T-helper 1 cell treated with Interleukin-12 subunit alpha and Interleukin-12 subunit beta and Interleukin-4 antibody, amounts not matched to agents 30 μg/mL and 1 μg/mL, for 36 hours (primary cell): ENCODE results near the gene F13A1.

Experiments
- H3K27ac Mint-ChIP-seq: one replicate; pipeline ENCODE4 v1.8.0; 2021; ENCODE audit warnings: mild to moderate bottlenecking, mixed read lengths
- H3K27me3 Mint-ChIP-seq: one replicate; pipeline ENCODE4 v1.8.0; 2021; ENCODE audit warnings: low read depth, mixed read lengths
- H3K36me3 Mint-ChIP-seq: one replicate; pipeline ENCODE4 v1.8.0; 2021; ENCODE audit warnings: low read depth, mixed read lengths
- H3K4me1 Mint-ChIP-seq: one replicate; pipeline ENCODE4 v1.8.0; 2021; ENCODE audit warnings: low read depth, mixed read lengths
- H3K4me3 Mint-ChIP-seq: one replicate; pipeline ENCODE4 v1.8.0; 2021; ENCODE audit warnings: mild to moderate bottlenecking, moderate library complexity, mixed read lengths
- H3K9me3 Mint-ChIP-seq: one replicate; pipeline ENCODE4 v1.8.0; 2021; ENCODE audit warnings: mixed read lengths

Gene F13A1

GRCh38 chr6:6210994-6211393, 109.5 kb downstream of the F13A1 start:
- Mint-ChIP-seq H3K27me3 (peaks cover 4% of the 10 kb centered on the region), H3K4me1 (no peaks in the 10 kb centered on the region), H3K4me3 (no peak overlapping the region), H3K36me3 (no peaks in the 10 kb centered on the region), H3K27ac (no peak overlapping the region), H3K9me3 (peaks cover 6% of the 10 kb centered on the region)

- Mint-ChIP-seq H3K27me3 (no peaks in the 10 kb centered on the region), H3K27ac (no peak overlapping the region), H3K36me3 (no peaks in the 10 kb centered on the region), H3K4me3 (no peak overlapping the region), H3K9me3 (peaks cover under 1% of the 10 kb centered on the region), H3K4me1 (no peaks in the 10 kb centered on the region)
Observed at GRCh38 chr6:6202886-6203285, 117.6 kb downstream of the F13A1 start.

GRCh38 chr6:6201200-6201599, 119.3 kb downstream of the F13A1 start:
- Mint-ChIP-seq H3K27ac (no peak overlapping the region), H3K36me3 (no peaks in the 10 kb centered on the region), H3K9me3 (no peaks in the 10 kb centered on the region), H3K4me3 (no peak overlapping the region), H3K27me3 (no peaks in the 10 kb centered on the region), H3K4me1 (no peaks in the 10 kb centered on the region)

GRCh38 chr6:6199678-6200077, 120.8 kb downstream of the F13A1 start:
- H3K4me1 Mint-ChIP-seq: no peaks in the 10 kb centered on the region
- no peaks in the 10 kb centered on the region for H3K27me3 Mint-ChIP-seq
- no peaks in the 10 kb centered on the region for H3K9me3 Mint-ChIP-seq
- H3K36me3 Mint-ChIP-seq: no peaks in the 10 kb centered on the region
- H3K4me3 Mint-ChIP-seq: no peak overlapping the region
- no peak overlapping the region for H3K27ac Mint-ChIP-seq

GRCh38 chr6:6196762-6197161, 123.7 kb downstream of the F13A1 start:
- Mint-ChIP-seq H3K36me3 (no peaks in the 10 kb centered on the region), H3K9me3 (no peaks in the 10 kb centered on the region), H3K4me3 (no peak overlapping the region), H3K27ac (no peak overlapping the region), H3K27me3 (no peaks in the 10 kb centered on the region), H3K4me1 (no peaks in the 10 kb centered on the region)

GRCh38 chr6:6195080-6195479, 125.4 kb downstream of the F13A1 start:
- no peak overlapping the region for H3K27ac Mint-ChIP-seq
- no peaks in the 10 kb centered on the region for H3K36me3 Mint-ChIP-seq
- H3K9me3 Mint-ChIP-seq: peaks cover 3% of the 10 kb centered on the region
- no peaks in the 10 kb centered on the region for H3K27me3 Mint-ChIP-seq
- H3K4me1 Mint-ChIP-seq: no peaks in the 10 kb centered on the region
- no peak overlapping the region for H3K4me3 Mint-ChIP-seq

- Mint-ChIP-seq H3K4me3 (no peak overlapping the region), H3K36me3 (no peaks in the 10 kb centered on the region), H3K27me3 (no peaks in the 10 kb centered on the region), H3K27ac (no peak overlapping the region), H3K4me1 (no peaks in the 10 kb centered on the region), H3K9me3 (peaks cover 3% of the 10 kb centered on the region)
Observed at GRCh38 chr6:6193221-6193745, 127.2 kb downstream of the F13A1 start.

- no peak overlapping the region for H3K4me3 Mint-ChIP-seq
- peaks cover 3% of the 10 kb centered on the region for H3K9me3 Mint-ChIP-seq
- no peaks in the 10 kb centered on the region for H3K4me1 Mint-ChIP-seq
- H3K27me3 Mint-ChIP-seq: no peaks in the 10 kb centered on the region
- H3K36me3 Mint-ChIP-seq: no peaks in the 10 kb centered on the region
- no peak overlapping the region for H3K27ac Mint-ChIP-seq
Observed at GRCh38 chr6:6191909-6192308, 128.6 kb downstream of the F13A1 start.

- Mint-ChIP-seq H3K4me1 (no peaks in the 10 kb centered on the region), H3K9me3 (peaks cover 3% of the 10 kb centered on the region), H3K27ac (no peak overlapping the region), H3K36me3 (no peaks in the 10 kb centered on the region), H3K27me3 (no peaks in the 10 kb centered on the region), H3K4me3 (no peak overlapping the region)
Observed at GRCh38 chr6:6191476-6191875, 129.0 kb downstream of the F13A1 start.

- no peaks in the 10 kb centered on the region for H3K36me3 Mint-ChIP-seq
- no peak overlapping the region for H3K27ac Mint-ChIP-seq
- no peaks in the 10 kb centered on the region for H3K4me1 Mint-ChIP-seq
Observed at GRCh38 chr6:6180684-6181083, 139.8 kb downstream of the F13A1 start.

GRCh38 chr6:6179858-6180623, 140.4 kb downstream of the F13A1 start:
- Mint-ChIP-seq H3K4me3 (no peak overlapping the region), H3K27me3 (no peaks in the 10 kb centered on the region), H3K36me3 (no peaks in the 10 kb centered on the region), H3K27ac (no peak overlapping the region), H3K9me3 (no peaks in the 10 kb centered on the region), H3K4me1 (no peaks in the 10 kb centered on the region)

More at GRCh38 chr6:6180684-6181083, 139.8 kb downstream of the F13A1 start:
- Mint-ChIP-seq H3K27me3 (no peaks in the 10 kb centered on the region), H3K9me3 (no peaks in the 10 kb centered on the region), H3K4me3 (no peak overlapping the region)

- H3K4me1 Mint-ChIP-seq: no peaks in the 10 kb centered on the region
- no peaks in the 10 kb centered on the region for H3K36me3 Mint-ChIP-seq
- H3K9me3 Mint-ChIP-seq: no peaks in the 10 kb centered on the region
- H3K27me3 Mint-ChIP-seq: no peaks in the 10 kb centered on the region
- no peak overlapping the region for H3K4me3 Mint-ChIP-seq
- H3K27ac Mint-ChIP-seq: no peak overlapping the region
Observed at GRCh38 chr6:6178795-6179194, 141.7 kb downstream of the F13A1 start.

- Mint-ChIP-seq H3K4me1 (no peaks in the 10 kb centered on the region), H3K4me3 (no peak overlapping the region), H3K27ac (no peak overlapping the region), H3K36me3 (no peaks in the 10 kb centered on the region), H3K9me3 (no peaks in the 10 kb centered on the region), H3K27me3 (no peaks in the 10 kb centered on the region)
Observed at GRCh38 chr6:6177754-6178153, 142.7 kb downstream of the F13A1 start.

- H3K36me3 Mint-ChIP-seq: no peaks in the 10 kb centered on the region
- no peak overlapping the region for H3K4me3 Mint-ChIP-seq
- H3K27me3 Mint-ChIP-seq: no peaks in the 10 kb centered on the region
- no peaks in the 10 kb centered on the region for H3K4me1 Mint-ChIP-seq
- no peak overlapping the region for H3K27ac Mint-ChIP-seq
- no peaks in the 10 kb centered on the region for H3K9me3 Mint-ChIP-seq
Observed at GRCh38 chr6:6176586-6177228, 143.8 kb downstream of the F13A1 start.

- Mint-ChIP-seq H3K27me3 (no peaks in the 10 kb centered on the region), H3K36me3 (no peaks in the 10 kb centered on the region), H3K4me1 (no peaks in the 10 kb centered on the region), H3K27ac (no peak overlapping the region), H3K4me3 (no peak overlapping the region), H3K9me3 (no peaks in the 10 kb centered on the region)
Observed at GRCh38 chr6:6176127-6176526, 144.3 kb downstream of the F13A1 start.
